ENCODE data around the gene IMMP2L. TPM values are rescaled to one million over a fixed set of nuclear protein-coding genes. Genes with fewer than 3 reads are reported as not detected.

The IMMP2L gene
- total RNA-seq, 1 experiment from 2014 or later: 8.8 TPM

DNA sequence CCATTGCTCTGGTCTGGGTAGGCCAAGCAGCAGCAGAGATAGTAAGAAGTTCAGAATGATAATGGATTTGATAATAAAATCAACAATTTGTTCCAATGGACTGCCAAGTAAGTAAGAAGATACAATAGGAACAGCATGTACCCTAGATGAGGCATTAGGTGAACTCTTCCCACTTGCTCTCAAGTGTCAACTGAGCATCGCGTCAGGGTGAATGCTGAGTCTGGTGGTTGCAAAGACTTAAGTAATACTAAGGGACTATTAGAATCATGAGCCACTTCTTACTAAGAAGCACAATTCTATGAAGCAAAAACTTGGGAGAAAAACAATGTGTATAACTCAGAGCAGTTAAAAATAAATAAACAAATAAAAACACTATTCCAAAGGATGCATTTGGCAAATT is 416.8 kb downstream of the IMMP2L start:
- CTCF ChIA-PET: no interaction called here
- POLR2A ChIA-PET: no interaction called here
- intact Hi-C loops (cut with micrococcal nuclease; ENCODE audit: unreplicated experiment) (no loop called here), in situ Hi-C loops (cut with HindIII; ENCODE audit: low pct_unique_long_range_greater_than_20kb, low sequenced_read_pairs) (no loop called here)
- H3K27ac ChIP-seq (ENCODE audit: low read length): no peak overlapping the region
- no peaks in the 10 kb centered on the region for H3K9me3 ChIP-seq (ENCODE audit: control insufficient read depth, insufficient read depth, low read depth, low read length)
- DNase-seq (ENCODE audit: low read depth, low spot score) (no peak), ATAC-seq (no peak)
- no TSS peak for BruUV-seq (replicated peaks)
- H3K4me1 ChIP-seq (ENCODE audit: control insufficient read depth, insufficient read depth, low read length): no peaks in the 10 kb centered on the region
- H3K27me3 ChIP-seq (ENCODE audit: control insufficient read depth, insufficient read depth, low read length): no peaks in the 10 kb centered on the region
- no peak overlapping the region for H3K4me3 ChIP-seq (ENCODE audit: low read depth in 2 of 2, low read length in 2 of 2)
- TF ChIP-seq POLR2AphosphoS5 (IDR thresholded peaks at IDR 0.05; ENCODE audit: low read depth, low read length): no peak
- TF ChIP-seq, protein P1, sequence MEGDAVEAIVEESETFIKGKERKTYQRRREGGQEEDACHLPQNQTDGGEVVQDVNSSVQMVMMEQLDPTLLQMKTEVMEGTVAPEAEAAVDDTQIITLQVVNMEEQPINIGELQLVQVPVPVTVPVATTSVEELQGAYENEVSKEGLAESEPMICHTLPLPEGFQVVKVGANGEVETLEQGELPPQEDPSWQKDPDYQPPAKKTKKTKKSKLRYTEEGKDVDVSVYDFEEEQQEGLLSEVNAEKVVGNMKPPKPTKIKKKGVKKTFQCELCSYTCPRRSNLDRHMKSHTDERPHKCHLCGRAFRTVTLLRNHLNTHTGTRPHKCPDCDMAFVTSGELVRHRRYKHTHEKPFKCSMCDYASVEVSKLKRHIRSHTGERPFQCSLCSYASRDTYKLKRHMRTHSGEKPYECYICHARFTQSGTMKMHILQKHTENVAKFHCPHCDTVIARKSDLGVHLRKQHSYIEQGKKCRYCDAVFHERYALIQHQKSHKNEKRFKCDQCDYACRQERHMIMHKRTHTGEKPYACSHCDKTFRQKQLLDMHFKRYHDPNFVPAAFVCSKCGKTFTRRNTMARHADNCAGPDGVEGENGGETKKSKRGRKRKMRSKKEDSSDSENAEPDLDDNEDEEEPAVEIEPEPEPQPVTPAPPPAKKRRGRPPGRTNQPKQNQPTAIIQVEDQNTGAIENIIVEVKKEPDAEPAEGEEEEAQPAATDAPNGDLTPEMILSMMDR (IDR thresholded peaks at IDR 0.05): no peak
- TF ChIP-seq, protein P2, sequence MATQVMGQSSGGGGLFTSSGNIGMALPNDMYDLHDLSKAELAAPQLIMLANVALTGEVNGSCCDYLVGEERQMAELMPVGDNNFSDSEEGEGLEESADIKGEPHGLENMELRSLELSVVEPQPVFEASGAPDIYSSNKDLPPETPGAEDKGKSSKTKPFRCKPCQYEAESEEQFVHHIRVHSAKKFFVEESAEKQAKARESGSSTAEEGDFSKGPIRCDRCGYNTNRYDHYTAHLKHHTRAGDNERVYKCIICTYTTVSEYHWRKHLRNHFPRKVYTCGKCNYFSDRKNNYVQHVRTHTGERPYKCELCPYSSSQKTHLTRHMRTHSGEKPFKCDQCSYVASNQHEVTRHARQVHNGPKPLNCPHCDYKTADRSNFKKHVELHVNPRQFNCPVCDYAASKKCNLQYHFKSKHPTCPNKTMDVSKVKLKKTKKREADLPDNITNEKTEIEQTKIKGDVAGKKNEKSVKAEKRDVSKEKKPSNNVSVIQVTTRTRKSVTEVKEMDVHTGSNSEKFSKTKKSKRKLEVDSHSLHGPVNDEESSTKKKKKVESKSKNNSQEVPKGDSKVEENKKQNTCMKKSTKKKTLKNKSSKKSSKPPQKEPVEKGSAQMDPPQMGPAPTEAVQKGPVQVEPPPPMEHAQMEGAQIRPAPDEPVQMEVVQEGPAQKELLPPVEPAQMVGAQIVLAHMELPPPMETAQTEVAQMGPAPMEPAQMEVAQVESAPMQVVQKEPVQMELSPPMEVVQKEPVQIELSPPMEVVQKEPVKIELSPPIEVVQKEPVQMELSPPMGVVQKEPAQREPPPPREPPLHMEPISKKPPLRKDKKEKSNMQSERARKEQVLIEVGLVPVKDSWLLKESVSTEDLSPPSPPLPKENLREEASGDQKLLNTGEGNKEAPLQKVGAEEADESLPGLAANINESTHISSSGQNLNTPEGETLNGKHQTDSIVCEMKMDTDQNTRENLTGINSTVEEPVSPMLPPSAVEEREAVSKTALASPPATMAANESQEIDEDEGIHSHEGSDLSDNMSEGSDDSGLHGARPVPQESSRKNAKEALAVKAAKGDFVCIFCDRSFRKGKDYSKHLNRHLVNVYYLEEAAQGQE (IDR thresholded peaks at IDR 0.05; ENCODE audit: insufficient read depth in 1 of 2, low read depth in 2 of 2, low read length in 1 of 2): no peak
- TF ChIP-seq SIN3A (IDR thresholded peaks at IDR 0.05; ENCODE audit: borderline replicate concordance, insufficient read depth, low read depth, low read length): no peak
- TF ChIP-seq TCF7L2 (IDR thresholded peaks at IDR 0.05; ENCODE audit: low read depth, low read length): no peak
- H3K36me3 ChIP-seq (ENCODE audit: control insufficient read depth, insufficient read depth, low read length): no peaks in the 10 kb centered on the region

DNA sequence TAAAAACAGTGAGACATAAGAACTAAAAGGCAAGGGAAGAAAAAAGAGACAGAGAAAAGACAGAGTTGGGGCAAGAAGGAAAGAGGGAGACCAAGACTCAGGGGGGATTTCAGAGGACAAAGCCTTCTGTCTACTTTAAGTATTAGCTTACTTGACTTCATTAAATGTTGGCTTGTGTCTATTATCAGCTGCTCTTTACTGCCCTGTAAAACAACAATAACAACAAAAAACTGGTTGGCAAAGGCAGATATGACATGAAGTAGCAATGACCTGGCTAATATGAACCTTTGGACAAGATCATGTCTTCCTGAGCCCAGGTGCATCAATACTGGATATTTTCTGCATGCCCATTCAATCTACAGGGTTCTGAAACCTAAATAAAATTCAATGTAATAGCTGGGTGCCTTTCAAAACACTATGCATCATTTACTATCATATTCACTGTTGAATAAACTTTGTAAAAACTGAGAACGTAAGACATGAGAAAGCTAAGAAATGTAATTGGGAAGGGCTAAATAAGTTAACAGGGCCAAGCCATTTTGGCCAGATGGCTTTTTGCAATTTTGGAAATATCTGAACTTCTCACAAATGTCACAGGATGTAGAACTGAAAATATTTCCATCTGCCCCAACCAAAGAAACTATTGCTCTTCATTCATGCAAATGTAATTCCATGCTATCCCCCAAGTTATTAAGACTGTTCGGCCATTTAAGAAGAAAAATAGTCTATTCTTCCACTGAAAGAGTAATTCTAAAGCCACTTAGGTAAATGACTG is 422.0 kb downstream of the IMMP2L start:
- POLR2A ChIA-PET: no interaction called here
- CTCF ChIA-PET: no interaction called here
- in situ Hi-C loops (cut with HindIII; ENCODE audit: low pct_unique_long_range_greater_than_20kb, low sequenced_read_pairs) (no loop called here), intact Hi-C loops (cut with micrococcal nuclease; ENCODE audit: unreplicated experiment) (no loop called here)
- Histone ChIP-seq H3K27me3 (ENCODE audit: control insufficient read depth, insufficient read depth, low read length) (no peaks in the 10 kb centered on the region), H3K36me3 (ENCODE audit: control insufficient read depth, insufficient read depth, low read length) (no peaks in the 10 kb centered on the region), H3K4me3 (ENCODE audit: low read depth in 2 of 2, low read length in 2 of 2) (no peak overlapping the region), H3K27ac (ENCODE audit: low read length) (no peak overlapping the region), H3K4me1 (ENCODE audit: control insufficient read depth, insufficient read depth, low read length) (no peaks in the 10 kb centered on the region; the same call in 1 of the 2 replicates), H3K9me3 (ENCODE audit: control insufficient read depth, insufficient read depth, low read depth, low read length) (no peaks in the 10 kb centered on the region)
- TF ChIP-seq, protein P1 (IDR thresholded peaks at IDR 0.05): no peak
- TF ChIP-seq POLR2AphosphoS5 (IDR thresholded peaks at IDR 0.05; ENCODE audit: low read depth, low read length): no peak
- ATAC-seq: no peak
- BruUV-seq (replicated peaks): no TSS peak
- no peak for DNase-seq (ENCODE audit: low read depth, low spot score)
